GM18873 (cell line): Measurements from ENCODE around the gene TMEM30A.

Experiments
- ATAC-seq: cut with Tn5 transposase; IDR thresholded peaks from one replicate; pipeline ENCODE4 v1.9.1; 2021; ENCODE audit warnings: mild to moderate bottlenecking, moderate library complexity, moderate number of reproducible peaks; ENCODE audit not compliant: unreplicated experiment, low FRiP score

Gene TMEM30A

DNA sequence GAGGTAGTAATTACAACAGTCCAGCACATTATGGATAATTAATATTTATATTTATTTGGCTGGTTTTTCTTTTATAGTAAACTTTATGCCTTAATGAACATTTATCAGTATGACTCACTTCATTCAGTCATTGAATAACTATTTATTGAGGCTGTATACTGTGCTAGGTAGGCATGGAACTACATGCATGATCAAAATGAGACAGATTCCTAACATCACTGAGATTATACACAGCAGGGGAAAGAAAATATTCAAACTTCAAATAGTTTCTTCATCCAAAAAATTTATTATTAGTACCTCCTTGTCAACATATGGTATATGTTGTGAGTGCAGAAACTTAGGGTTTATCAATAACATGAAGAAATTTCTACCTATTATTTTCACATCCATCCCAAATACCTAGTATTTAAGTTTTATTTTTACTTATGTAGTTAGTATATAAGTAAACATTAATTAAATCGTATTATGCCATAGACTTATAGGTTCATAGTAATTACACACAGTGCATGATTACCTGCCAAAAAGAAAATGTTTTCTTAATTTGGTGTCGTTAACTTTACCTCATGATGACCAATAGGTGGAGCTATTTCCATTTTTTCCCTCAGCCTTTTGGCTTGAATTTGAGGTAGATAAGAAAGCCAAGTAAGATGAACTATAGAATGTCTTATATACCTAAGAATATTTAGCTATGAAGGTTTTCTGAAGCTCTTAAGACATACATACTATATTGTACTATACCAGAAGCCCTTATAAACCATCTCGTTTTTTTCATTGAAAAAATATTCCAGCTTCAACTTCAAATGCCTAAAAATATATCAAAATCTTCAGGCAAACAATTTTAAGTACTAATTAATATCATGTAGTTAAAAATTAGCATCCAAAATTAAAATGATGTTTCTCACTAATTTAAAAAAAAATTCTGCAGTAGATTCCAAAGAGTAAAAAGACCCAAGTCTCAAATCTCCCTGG lies 12.5 kb upstream of the TMEM30A start:
- no peak for ATAC-seq

GRCh38 chr6:75292555-75292954 lies 8.0 kb upstream of the TMEM30A start:
- ATAC-seq, result no peak

- no peak for ATAC-seq
Measured at GRCh38 chr6:75291744-75292143, 7.2 kb upstream of the TMEM30A start.

- ATAC-seq, result no peak
Measured at GRCh38 chr6:75291331-75291730, 6.7 kb upstream of the TMEM30A start.

DNA sequence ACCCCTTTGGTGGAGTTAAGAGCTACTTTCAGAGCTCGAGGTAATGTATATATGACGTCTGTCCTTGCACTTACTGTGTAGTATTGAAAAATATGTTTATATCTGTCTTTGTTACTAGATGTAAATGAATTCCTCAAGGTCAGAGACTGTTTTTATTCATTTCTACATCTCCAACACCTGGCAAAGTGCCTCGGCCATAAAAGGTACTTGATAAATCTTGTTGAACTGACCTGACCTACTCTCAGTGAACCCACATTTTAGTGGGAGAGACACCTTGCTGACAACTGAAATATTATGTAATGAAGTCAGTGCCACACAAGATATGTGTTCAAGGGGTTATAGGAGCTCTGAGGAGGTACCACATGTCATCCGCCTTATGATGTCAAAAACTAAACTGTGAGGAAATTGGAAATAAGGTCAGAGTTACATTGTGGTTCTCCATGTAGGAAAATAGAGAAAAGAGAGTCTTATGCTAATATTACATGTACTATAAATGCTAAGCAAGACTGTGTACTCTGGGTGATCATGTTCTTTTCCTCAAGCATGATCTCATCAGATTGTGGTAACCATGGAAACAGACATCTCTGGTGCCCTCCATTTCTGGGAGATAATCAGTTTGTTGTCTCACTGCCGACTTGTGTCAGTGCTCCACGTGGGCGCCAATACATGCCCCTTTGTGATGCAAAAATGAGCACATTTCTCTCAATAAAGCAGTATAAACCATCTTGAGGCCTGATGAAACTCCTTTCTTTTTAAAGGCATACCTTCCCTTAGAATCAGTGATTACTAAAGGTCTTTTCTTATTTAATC lies 5.7 kb upstream of the TMEM30A start:
- no peak for ATAC-seq

DNA sequence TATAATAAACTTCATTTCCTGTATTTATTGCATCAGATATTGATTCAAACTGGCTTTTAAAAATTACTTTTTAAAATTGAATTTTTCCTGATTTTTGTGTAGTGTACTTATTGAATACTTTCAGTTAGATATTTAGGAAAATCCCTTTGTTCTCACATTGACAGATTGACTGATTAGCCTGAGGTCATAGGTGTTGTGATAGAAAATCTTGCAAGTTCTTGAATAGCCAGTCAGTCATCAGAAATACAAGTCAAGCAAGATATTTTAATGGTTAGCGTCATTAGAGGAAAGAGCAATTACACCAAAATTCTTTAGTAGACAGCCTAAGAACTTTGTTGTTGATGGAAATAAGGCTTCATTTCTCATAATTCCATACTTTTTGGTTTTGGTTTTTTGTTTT lies 3.4 kb upstream of the TMEM30A start:
- no peak for ATAC-seq

DNA sequence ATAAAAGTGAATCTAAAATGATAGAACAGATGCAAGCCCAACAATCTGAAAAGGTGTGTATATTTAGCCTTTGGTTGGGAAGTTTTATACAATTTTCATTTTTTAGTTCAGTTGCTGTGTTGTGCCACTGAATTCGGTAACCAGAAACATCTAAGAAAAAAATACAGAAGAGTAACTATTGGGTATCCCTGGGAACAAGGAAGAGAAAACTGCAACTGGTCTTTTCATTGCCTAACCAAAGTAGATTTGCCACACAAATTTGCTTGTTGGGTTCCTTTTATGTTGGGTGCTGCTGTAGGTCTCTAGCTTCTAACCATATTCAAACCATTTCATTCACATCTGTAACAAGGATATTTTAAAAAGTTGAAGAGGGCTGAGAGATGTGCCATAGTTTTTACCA lies 2.8 kb upstream of the TMEM30A start:
- no peak for ATAC-seq

DNA sequence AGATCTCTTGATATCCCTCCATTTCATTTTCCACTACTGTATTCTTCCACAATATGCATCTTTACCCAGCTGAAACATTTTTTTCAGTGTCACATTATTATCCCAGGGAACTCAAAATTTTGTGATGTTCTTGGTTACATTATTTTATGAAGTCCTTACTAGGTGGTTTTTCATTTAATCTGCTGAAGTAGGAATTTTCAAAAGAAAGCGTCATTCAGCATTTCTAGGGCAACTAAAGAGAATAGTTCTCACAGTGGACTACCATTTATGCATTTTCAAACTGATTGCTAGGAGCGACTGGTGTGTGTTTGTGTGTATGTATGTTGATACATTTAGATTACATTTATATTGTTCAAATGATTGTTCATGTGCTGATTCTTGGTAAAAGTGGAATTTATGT lies 2.4 kb upstream of the TMEM30A start:
- no peak for ATAC-seq

DNA sequence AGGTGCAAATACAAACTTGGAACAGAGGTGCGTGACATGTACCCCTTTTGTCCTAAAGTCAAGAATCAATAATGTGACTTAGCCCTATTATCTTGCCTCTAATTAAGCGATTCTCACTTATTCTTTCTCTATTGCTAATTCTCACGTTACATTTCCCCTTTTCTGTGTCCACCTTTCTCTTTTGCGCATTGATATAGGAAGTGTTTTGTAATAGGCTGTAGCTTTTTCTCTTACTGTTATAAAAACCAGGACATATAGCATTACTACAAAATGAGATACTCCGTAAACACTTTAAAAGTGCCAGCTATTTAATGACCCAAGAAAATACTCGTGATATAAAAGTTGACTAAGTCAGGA lies 669 bp upstream of the TMEM30A start:
- no peak for ATAC-seq

DNA sequence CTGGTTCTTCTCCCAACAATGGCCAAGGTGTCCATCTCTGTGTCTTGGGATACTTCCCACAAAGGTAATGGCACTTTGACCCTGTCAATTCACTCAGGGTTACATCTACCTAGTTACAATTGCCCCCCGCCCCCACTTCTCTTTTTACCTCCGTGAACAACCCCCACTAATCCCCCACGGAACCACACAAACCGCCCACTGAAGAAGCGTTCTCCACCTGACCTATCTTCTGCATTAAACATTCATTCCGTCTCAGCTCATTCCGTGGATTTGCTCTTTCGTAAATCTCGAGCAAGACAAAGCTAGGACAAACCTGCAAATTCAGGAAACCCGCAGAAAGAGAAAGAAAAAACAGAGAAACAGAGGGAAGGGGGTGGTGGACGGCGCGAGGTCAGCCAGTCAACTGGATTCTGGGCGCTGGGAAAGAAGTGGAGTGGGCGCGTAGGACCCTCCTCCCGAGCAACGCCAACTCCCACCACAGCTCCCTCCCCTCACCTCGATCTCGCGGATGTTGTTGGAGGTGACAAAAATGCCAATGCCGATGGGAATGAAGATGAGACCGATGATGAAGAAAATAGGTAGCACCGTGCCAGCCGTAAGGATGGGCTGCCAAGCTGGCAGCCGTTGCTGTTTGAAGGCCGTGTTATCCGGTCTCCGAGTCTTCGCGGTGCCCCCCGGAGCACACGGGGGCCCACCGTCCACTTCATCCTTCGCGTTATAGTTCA lies 523 bp downstream of the TMEM30A start:
- ATAC-seq, result peak; percentile 25

- no peak for ATAC-seq
Measured at GRCh38 chr6:75282706-75283105, 1.9 kb downstream of the TMEM30A start.

DNA sequence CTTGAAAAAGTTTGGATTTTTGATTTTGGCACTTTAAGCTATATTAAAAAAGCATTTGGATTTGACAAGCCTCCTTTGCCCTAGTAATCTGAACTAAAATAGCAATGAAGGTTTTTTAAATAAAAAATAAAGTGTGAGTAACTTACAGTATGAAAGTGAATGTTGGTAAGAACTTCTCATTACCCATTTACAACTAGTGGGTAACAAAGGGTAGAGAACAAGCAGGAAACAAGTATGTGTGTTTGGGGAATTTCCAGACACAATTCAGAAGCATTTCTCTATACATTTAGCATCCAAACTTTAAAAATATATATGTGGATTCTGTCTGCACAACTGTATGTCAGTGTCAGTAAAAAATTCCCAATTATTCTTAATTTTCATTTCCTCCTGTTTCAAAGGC lies 2.9 kb downstream of the TMEM30A start:
- ATAC-seq, result peak; percentile 29

GRCh38 chr6:75280131-75280855 lies 4.3 kb downstream of the TMEM30A start:
- no peak for ATAC-seq

DNA sequence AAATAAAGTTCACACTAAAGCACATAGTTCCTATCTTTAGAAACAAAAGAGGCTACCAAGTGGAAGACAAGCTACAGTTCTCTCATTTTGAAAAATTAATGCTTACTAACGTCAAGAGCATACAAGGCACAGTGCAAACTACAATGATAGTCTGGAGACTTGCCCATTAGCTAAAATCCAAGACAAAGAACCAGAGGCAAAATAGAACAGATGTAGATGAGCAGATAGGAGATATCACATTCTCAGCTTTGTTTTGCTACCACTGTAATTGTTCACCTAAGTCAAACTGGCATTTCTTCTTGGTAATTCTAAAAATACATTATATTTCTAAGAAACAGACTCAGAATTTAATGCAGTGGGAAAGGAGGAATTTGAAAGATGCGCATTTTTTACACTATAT lies 5.2 kb downstream of the TMEM30A start:
- ATAC-seq, result no peak

GRCh38 chr6:75278474-75279077 lies 6.0 kb downstream of the TMEM30A start:
- ATAC-seq, result no peak

- ATAC-seq, result no peak
Measured at GRCh38 chr6:75275067-75275466, 9.5 kb downstream of the TMEM30A start.

DNA sequence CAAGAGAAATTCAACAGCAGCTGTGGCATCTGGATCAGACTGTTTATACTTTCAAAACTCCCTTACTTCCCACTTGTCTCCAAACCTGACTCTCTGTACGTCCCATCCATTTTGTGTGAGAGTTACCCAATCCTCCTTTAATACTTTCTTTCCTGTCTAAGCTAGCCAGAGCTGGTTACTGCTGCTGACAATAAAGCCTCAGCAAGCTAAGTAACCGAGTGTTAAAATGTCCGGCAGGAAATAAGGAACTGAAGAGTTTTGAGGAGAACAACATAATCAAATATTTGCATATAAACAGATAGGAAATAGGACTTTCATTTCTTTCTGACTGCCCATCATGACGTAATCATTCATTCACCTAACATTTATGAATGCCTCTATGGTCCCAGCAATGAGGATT lies 11.6 kb downstream of the TMEM30A start:
- ATAC-seq, result no peak

DNA sequence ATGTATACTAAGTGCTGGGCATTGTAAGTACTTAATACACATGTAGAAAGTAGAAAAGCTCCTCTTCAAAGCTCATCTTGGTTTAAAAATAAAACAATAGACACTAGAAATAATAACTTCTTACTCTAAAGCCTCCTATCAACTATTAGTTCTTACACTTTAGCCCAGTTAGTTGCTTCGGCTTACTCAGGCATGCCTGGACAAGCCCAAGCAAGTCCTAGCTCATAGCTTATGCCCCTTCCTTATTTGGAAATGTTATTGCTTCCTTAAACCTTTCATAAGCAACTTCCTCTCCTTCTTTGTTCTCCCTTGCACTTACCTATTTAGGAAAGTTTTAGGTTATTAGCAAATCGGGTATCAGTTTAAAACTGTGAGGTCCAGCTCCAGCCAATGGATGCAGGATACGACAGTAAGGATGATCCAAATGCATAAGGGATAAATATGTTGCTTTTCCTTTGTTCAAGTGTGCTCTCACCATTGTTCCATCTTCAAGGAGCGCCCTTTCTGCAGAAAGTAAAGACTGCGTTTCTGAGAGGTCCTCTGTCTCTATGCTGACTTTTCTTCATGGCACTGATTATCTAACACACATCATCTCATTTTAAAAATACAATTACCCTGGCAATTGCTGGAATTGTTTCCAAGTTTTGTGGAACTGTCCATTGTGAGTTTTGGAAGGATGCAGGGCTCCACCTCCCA lies 12.3 kb downstream of the TMEM30A start:
- no peak for ATAC-seq

DNA sequence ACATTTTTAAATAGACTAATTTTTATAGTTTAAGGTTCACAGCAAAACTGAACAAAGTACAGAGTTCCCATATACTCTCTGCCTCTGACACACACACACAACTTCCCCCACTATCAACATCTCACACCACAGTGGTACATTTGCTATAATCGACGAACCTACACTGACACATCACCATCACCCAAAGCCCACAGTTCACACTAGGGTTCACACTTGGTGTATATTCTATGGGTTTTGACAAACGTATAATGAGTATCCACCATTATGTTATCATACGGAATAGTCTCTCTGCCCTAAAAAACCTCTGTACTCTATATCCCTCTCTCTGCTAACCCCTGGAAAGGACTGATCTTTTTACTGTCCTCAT lies 15.6 kb downstream of the TMEM30A start:
- ATAC-seq, result no peak
